KOPT-K1 (cell line): ENCODE measurements around the gene UBAC2.

Experiments used
- H3K27ac ChIP-seq: fragments of 200-600 bp; sonication (generic); 2 replicates; pipeline ENCODE4 v1.5.1; 2016; ENCODE audit warnings: antibody characterized with exemption, mild to moderate bottlenecking, low read depth, low read length; ENCODE audit not compliant: poor library complexity, severe bottlenecking
- H3K36me3 ChIP-seq: fragments of 200-600 bp; sonication (generic); 2 replicates; pipeline ENCODE4 v1.5.1; 2017; ENCODE audit warnings: antibody characterized with exemption, mild to moderate bottlenecking, low read length, moderate library complexity; ENCODE audit not compliant: insufficient read depth
- H3K9me3 ChIP-seq: fragments of 200-600 bp; sonication (generic); 2 replicates; pipeline ENCODE4 v1.5.1; 2017; ENCODE audit warnings: antibody characterized with exemption, low read length, mild to moderate bottlenecking; ENCODE audit not compliant: insufficient read depth, poor library complexity, severe bottlenecking

The UBAC2 gene

GRCh38 chr13:99418103-99418842 lies 217.6 kb downstream of the UBAC2 start:
- H3K9me3 ChIP-seq: no peaks in the 10 kb centered on the region
- no peaks in the 10 kb centered on the region for H3K36me3 ChIP-seq
- H3K27ac ChIP-seq: peak overlapping the region; percentile 12

GRCh38 chr13:99418843-99419140 lies 218.1 kb downstream of the UBAC2 start:
- Histone ChIP-seq H3K36me3 (no peaks in the 10 kb centered on the region), H3K9me3 (no peaks in the 10 kb centered on the region), H3K27ac (no peak overlapping the region)

- Histone ChIP-seq H3K36me3 (no peaks in the 10 kb centered on the region), H3K9me3 (no peaks in the 10 kb centered on the region), H3K27ac (peak overlapping the region; percentile 22)
Measured at GRCh38 chr13:99419591-99420243, 219.1 kb downstream of the UBAC2 start.

GRCh38 chr13:99421271-99421670 lies 220.6 kb downstream of the UBAC2 start:
- Histone ChIP-seq H3K9me3 (no peaks in the 10 kb centered on the region), H3K36me3 (no peaks in the 10 kb centered on the region), H3K27ac (peak overlapping the region; percentile 35)

GRCh38 chr13:99421758-99422585 lies 221.3 kb downstream of the UBAC2 start:
- H3K36me3 ChIP-seq: no peaks in the 10 kb centered on the region
- no peaks in the 10 kb centered on the region for H3K9me3 ChIP-seq
- H3K27ac ChIP-seq: peak overlapping the region; percentile 35

- H3K9me3 ChIP-seq: no peaks in the 10 kb centered on the region
- peak overlapping the region; percentile 35 for H3K27ac ChIP-seq
- H3K36me3 ChIP-seq: no peaks in the 10 kb centered on the region
Measured at GRCh38 chr13:99422586-99423220, 222.0 kb downstream of the UBAC2 start.

GRCh38 chr13:99425485-99426341 lies 225.1 kb downstream of the UBAC2 start:
- Histone ChIP-seq H3K27ac (peak overlapping the region; percentile 95), H3K36me3 (no peaks in the 10 kb centered on the region), H3K9me3 (no peaks in the 10 kb centered on the region)

- Histone ChIP-seq H3K9me3 (no peaks in the 10 kb centered on the region), H3K36me3 (no peaks in the 10 kb centered on the region), H3K27ac (peak overlapping the region; percentile 95)
Measured at GRCh38 chr13:99426426-99426825, 225.8 kb downstream of the UBAC2 start.

GRCh38 chr13:99429670-99430069 lies 229.0 kb downstream of the UBAC2 start:
- no peaks in the 10 kb centered on the region for H3K9me3 ChIP-seq

GRCh38 chr13:99431927-99432608 lies 231.4 kb downstream of the UBAC2 start:
- Histone ChIP-seq H3K27ac (peak overlapping the region; percentile 27), H3K36me3 (no peaks in the 10 kb centered on the region), H3K9me3 (no peaks in the 10 kb centered on the region)

More at GRCh38 chr13:99429670-99430069, 229.0 kb downstream of the UBAC2 start:
- Histone ChIP-seq H3K36me3 (no peaks in the 10 kb centered on the region), H3K27ac (no peak overlapping the region)

GRCh38 chr13:99432609-99433542 lies 232.2 kb downstream of the UBAC2 start:
- Histone ChIP-seq H3K9me3 (no peaks in the 10 kb centered on the region), H3K36me3 (no peaks in the 10 kb centered on the region), H3K27ac (peak overlapping the region; percentile 27)

- Histone ChIP-seq H3K27ac (no peak overlapping the region), H3K9me3 (no peaks in the 10 kb centered on the region), H3K36me3 (no peaks in the 10 kb centered on the region)
Measured at GRCh38 chr13:99433543-99434075, 233.0 kb downstream of the UBAC2 start.

- Histone ChIP-seq H3K36me3 (no peaks in the 10 kb centered on the region), H3K9me3 (no peaks in the 10 kb centered on the region), H3K27ac (no peak overlapping the region)
Measured at GRCh38 chr13:99434258-99434788, 233.7 kb downstream of the UBAC2 start.
